Breast epithelium (tissue), 4 donors: ENCODE data around the gene NRXN3. TPM values are rescaled to one million over a fixed set of nuclear protein-coding genes. Genes with fewer than 3 reads are reported as not detected.

Experiments used
- DNase-seq, 2 donors: peaks; one replicate each; pipeline ENCODE4 v3.0.0-alpha.2; 2019; ENCODE audit warnings: low spot score in 2 of 2
- H3K27ac ChIP-seq, 2 donors: fragments of 200-600 bp; sonication (generic) in 1 of 2; one replicate each; pipeline ENCODE4 v1.5.1; 2016 to 2019; ENCODE audit warnings: mild to moderate bottlenecking in 1 of 2
- H3K27me3 ChIP-seq, 2 donors: fragments of 200-600 bp; sonication (generic) in 1 of 2; one replicate each; pipeline versions ENCODE4 v1.5.1 to v1.6.0; 2017 to 2019; ENCODE audit warnings: control low read depth in 1 of 2, mild to moderate bottlenecking in 1 of 2
- H3K36me3 ChIP-seq: fragments of 200-600 bp; one replicate; pipeline ENCODE4 v1.5.1; 2019
- H3K4me1 ChIP-seq, 2 donors: fragments of 200-600 bp; sonication (generic); one replicate each; pipeline ENCODE4 v1.5.1; 2016 to 2019; ENCODE audit warnings: control low read depth in 1 of 2
- H3K4me3 ChIP-seq, 3 donors: fragments of 200-600 bp; sonication (generic); 1 replicate in 2 of 3; 2 replicates in 1 of 3; pipeline ENCODE4 v1.5.1; 2016 to 2019; ENCODE audit warnings: mild to moderate bottlenecking in 3 of 3, moderate library complexity in 2 of 3
- H3K9me3 ChIP-seq, 2 donors: fragments of 200-600 bp; sonication (generic) in 1 of 2; one replicate each; pipeline ENCODE4 v1.5.1; 2016 to 2019; ENCODE audit warnings: control low read depth in 1 of 2
- CTCF ChIP-seq, 3 donors: fragments of 450-650 bp; IDR thresholded peaks; one replicate each; pipeline ENCODE4 v1.5.1; 2016 to 2017; ENCODE audit warnings: antibody characterized with exemption in 3 of 3, mild to moderate bottlenecking in 3 of 3, moderate library complexity in 3 of 3
- POLR2A ChIP-seq: fragments of 450-650 bp; IDR thresholded peaks from one replicate; pipeline ENCODE4 v1.6.1; 2016; ENCODE audit warnings: antibody characterized with exemption, mild to moderate bottlenecking, moderate library complexity
- POLR2AphosphoS5 ChIP-seq, 3 donors: sonication (generic); formaldehyde crosslinking; IDR thresholded peaks; one replicate each; pipeline ENCODE4 v1.6.1; 2017; ENCODE audit warnings: antibody characterized with exemption in 3 of 3
- intact Hi-C: fragments of 100-400 bp; cut with DNase I; formaldehyde crosslinking; loops from one replicate; pipeline ENCODE4 v1.15.1; 2023; ENCODE audit warnings: low total_unique reads
- total RNA-seq, 3 donors: library from RNA; depleted of rRNA; stranded (reverse); fragments of >200 nt; gene quantifications; one replicate each; pipeline ENCODE4 v1.1.0, GENCODE V29; 2016

The NRXN3 gene
- total RNA-seq, 3 donors from 2014 or later = 2.9 to 3.6 (median 3.5) TPM

- Histone ChIP-seq H3K36me3 (no peaks in the 10 kb centered on the region), H3K9me3 (peaks cover 0 to 8% of the 10 kb centered on the region in 2 donors), H3K4me1 (no peaks in the 10 kb centered on the region), H3K27me3 (no peaks in the 10 kb centered on the region), H3K4me3 (no peak overlapping the region), H3K27ac (no peak overlapping the region)
- DNase-seq = no peak
- TF ChIP-seq POLR2A = no peak
- no peak for TF ChIP-seq CTCF (IDR thresholded peaks at IDR 0.05)
- no peak for TF ChIP-seq POLR2AphosphoS5 (IDR thresholded peaks at IDR 0.05)
- intact Hi-C loops = no loop called here
Measured at GRCh38 chr14:78637908-78638475, 467.8 kb downstream of the NRXN3 start.

- intact Hi-C loops = no loop called here
Measured at GRCh38 chr14:78638926-78639325, 468.8 kb downstream of the NRXN3 start.

GRCh38 chr14:78644824-78645559 lies 474.8 kb downstream of the NRXN3 start:
- Histone ChIP-seq H3K4me3 (no peak overlapping the region), H3K36me3 (no peaks in the 10 kb centered on the region), H3K9me3 (no peaks in the 10 kb centered on the region), H3K27ac (no peak overlapping the region), H3K4me1 (no peaks in the 10 kb centered on the region), H3K27me3 (no peaks in the 10 kb centered on the region)
- TF ChIP-seq POLR2AphosphoS5 (IDR thresholded peaks at IDR 0.05) (no peak), POLR2A (no peak), CTCF (IDR thresholded peaks at IDR 0.05) (no peak)
- no peak for DNase-seq
- intact Hi-C loops = no loop called here

More at GRCh38 chr14:78638926-78639325, 468.8 kb downstream of the NRXN3 start:
- no peak overlapping the region for H3K27ac ChIP-seq
- TF ChIP-seq CTCF (IDR thresholded peaks at IDR 0.05) (no peak), POLR2A (no peak), POLR2AphosphoS5 (IDR thresholded peaks at IDR 0.05) (no peak)
- DNase-seq = no peak
- no peaks in the 10 kb centered on the region for H3K36me3 ChIP-seq
- H3K4me1 ChIP-seq = no peaks in the 10 kb centered on the region
- no peaks in the 10 kb centered on the region for H3K27me3 ChIP-seq
- peaks cover 0 to 8% of the 10 kb centered on the region in 2 donors for H3K9me3 ChIP-seq
- H3K4me3 ChIP-seq = no peak overlapping the region

- Histone ChIP-seq H3K4me3 (no peak overlapping the region), H3K9me3 (no peaks in the 10 kb centered on the region), H3K4me1 (no peaks in the 10 kb centered on the region), H3K27me3 (no peaks in the 10 kb centered on the region), H3K27ac (no peak overlapping the region), H3K36me3 (no peaks in the 10 kb centered on the region)
- TF ChIP-seq POLR2A = no peak
- no peak for TF ChIP-seq CTCF (IDR thresholded peaks at IDR 0.05)
- TF ChIP-seq POLR2AphosphoS5 (IDR thresholded peaks at IDR 0.05) = no peak
- DNase-seq = no peak
- intact Hi-C loops = no loop called here
Measured at GRCh38 chr14:78652727-78653126, 482.6 kb downstream of the NRXN3 start.

GRCh38 chr14:78653173-78653572 lies 483.0 kb downstream of the NRXN3 start:
- no peaks in the 10 kb centered on the region for H3K36me3 ChIP-seq
- H3K27me3 ChIP-seq = no peaks in the 10 kb centered on the region
- no peak overlapping the region for H3K4me3 ChIP-seq
- no peak overlapping the region for H3K27ac ChIP-seq
- intact Hi-C loops = no loop called here
- TF ChIP-seq POLR2AphosphoS5 (IDR thresholded peaks at IDR 0.05) = no peak
- TF ChIP-seq CTCF (IDR thresholded peaks at IDR 0.05) = no peak
- TF ChIP-seq POLR2A = no peak
- no peak for DNase-seq
- H3K9me3 ChIP-seq = no peaks in the 10 kb centered on the region
- no peaks in the 10 kb centered on the region for H3K4me1 ChIP-seq
